H9 (cell line): ENCODE results near the gene EFTUD2. TPM values are rescaled to one million over a fixed set of nuclear protein-coding genes. Genes with fewer than 3 reads are reported as not detected.

Source experiments
- DNase-seq: peaks from one replicate; pipeline ENCODE4 v3.0.0-alpha.2; 2017
- H2AFZ ChIP-seq: one replicate; pipeline ENCODE4 v1.6.1; 2013; ENCODE audit warnings: mild to moderate bottlenecking, low read length, control low read depth, moderate library complexity
- H2AK5ac ChIP-seq: 2 replicates; pipeline ENCODE4 v1.6.1; 2013; ENCODE audit warnings: low read length, control low read depth, mixed read lengths; ENCODE audit not compliant: insufficient read length
- H2BK120ac ChIP-seq: one replicate; pipeline ENCODE4 v1.6.1; 2013; ENCODE audit warnings: low read depth, mild to moderate bottlenecking, low read length, control low read depth, inconsistent platforms; ENCODE audit not compliant: poor library complexity, severe bottlenecking
- H2BK12ac ChIP-seq: 2 replicates; pipeline ENCODE4 v1.6.1; 2013; ENCODE audit warnings: low read length, control low read depth, mixed read lengths, low read depth; ENCODE audit not compliant: insufficient read length
- H2BK15ac ChIP-seq: 2 replicates; pipeline ENCODE4 v1.6.1; 2013; ENCODE audit warnings: low read depth, low read length, control low read depth
- H2BK20ac ChIP-seq: one replicate; pipeline ENCODE4 v1.6.1; 2013; ENCODE audit warnings: low read depth, mild to moderate bottlenecking, low read length, control low read depth, inconsistent platforms; ENCODE audit not compliant: poor library complexity, severe bottlenecking
- H2BK5ac ChIP-seq: 2 replicates; pipeline ENCODE4 v1.6.1; 2013; ENCODE audit warnings: low read length, control low read depth, mixed read lengths; ENCODE audit not compliant: insufficient read length
- H3K14ac ChIP-seq: 2 replicates; pipeline ENCODE4 v1.6.1; 2013; ENCODE audit warnings: low read length, control low read depth; ENCODE audit not compliant: insufficient read depth
- H3K18ac ChIP-seq: 2 replicates; pipeline ENCODE4 v1.6.1; 2013; ENCODE audit warnings: low read depth, mild to moderate bottlenecking, mixed read lengths, low read length, control low read depth; ENCODE audit not compliant: insufficient read length
- H3K23ac ChIP-seq: 2 replicates; pipeline ENCODE4 v1.6.1; 2013; ENCODE audit warnings: low read length, control low read depth, mixed read lengths, low read depth; ENCODE audit not compliant: insufficient read length
- H3K23me2 ChIP-seq: 2 replicates; pipeline ENCODE4 v1.6.1; 2013; ENCODE audit warnings: low read depth, mild to moderate bottlenecking, mixed read lengths, low read length, control low read depth; ENCODE audit not compliant: insufficient read length, poor library complexity, severe bottlenecking
- H3K27ac ChIP-seq: 2 replicates; pipeline ENCODE4 v1.5.1; 2013; ENCODE audit warnings: low read length, control low read depth, mixed read lengths, low read depth; ENCODE audit not compliant: insufficient read length
- H3K27me3 ChIP-seq: 2 replicates; pipeline ENCODE4 v1.6.1; 2013; ENCODE audit warnings: low read length, control low read depth, inconsistent platforms; ENCODE audit not compliant: insufficient read depth
- H3K4ac ChIP-seq: 2 replicates; pipeline ENCODE4 v1.6.1; 2013; ENCODE audit warnings: low read depth, mild to moderate bottlenecking, control low read depth, inconsistent platforms, low read length, moderate library complexity
- H3K4me1 ChIP-seq: 2 replicates; pipeline ENCODE4 v1.6.1; 2013; ENCODE audit warnings: low read length, control low read depth, inconsistent platforms; ENCODE audit not compliant: insufficient read depth
- H3K4me2 ChIP-seq: 2 replicates; pipeline ENCODE4 v1.6.1; 2013; ENCODE audit warnings: low read length, control low read depth, mixed read lengths; ENCODE audit not compliant: insufficient read length, insufficient read depth
- H3K56ac ChIP-seq: 2 replicates; pipeline ENCODE4 v1.6.1; 2013; ENCODE audit warnings: low read depth, mild to moderate bottlenecking, mixed read lengths, low read length, control low read depth; ENCODE audit not compliant: insufficient read length
- H3K79me1 ChIP-seq: 2 replicates; pipeline ENCODE4 v1.6.1; 2013; ENCODE audit warnings: low read depth, mild to moderate bottlenecking, moderate library complexity, low read length, control low read depth, inconsistent platforms; ENCODE audit not compliant: insufficient read depth, poor library complexity, severe bottlenecking
- H3K79me2 ChIP-seq: 2 replicates; pipeline ENCODE4 v1.6.1; 2013; ENCODE audit warnings: low read length, control low read depth, inconsistent platforms; ENCODE audit not compliant: insufficient read depth
- H3K9ac ChIP-seq: 2 replicates; pipeline ENCODE4 v1.6.1; 2013; ENCODE audit warnings: low read length, control low read depth, mixed read lengths; ENCODE audit not compliant: insufficient read length; ENCODE audit errors: extremely low read depth
- H3K9me3 ChIP-seq: one replicate; pipeline ENCODE4 v1.6.1; 2013; ENCODE audit warnings: low read depth, low read length, inconsistent platforms; ENCODE audit not compliant: control insufficient read depth
- H3T11ph ChIP-seq: one replicate; pipeline ENCODE4 v1.6.1; 2013; ENCODE audit warnings: mild to moderate bottlenecking, low read length, control low read depth, inconsistent platforms
- H4K20me1 ChIP-seq: one replicate; pipeline ENCODE4 v1.6.1; 2013; ENCODE audit not compliant: control insufficient read depth, insufficient read length, insufficient read depth
- H4K5ac ChIP-seq: 2 replicates; pipeline ENCODE4 v1.6.1; 2013; ENCODE audit warnings: low read depth, mild to moderate bottlenecking, mixed read lengths, low read length, control low read depth; ENCODE audit not compliant: insufficient read length
- H4K8ac ChIP-seq: replicated peaks from 2 replicates; pipeline ENCODE4 v1.6.1; 2013; ENCODE audit warnings: low read length, control low read depth, mixed read lengths, low read depth; ENCODE audit not compliant: insufficient read length
- H4K91ac ChIP-seq: 2 replicates; pipeline ENCODE4 v1.6.1; 2013; ENCODE audit warnings: low read depth, mild to moderate bottlenecking, moderate library complexity, mixed read lengths, low read length, control low read depth; ENCODE audit not compliant: insufficient read length
- H3K27ac Mint-ChIP-seq, 3 experiments: 2 replicates in 2 of 3; 3 replicates in 1 of 3; pipeline ENCODE4 v1.8.0; 2020 to 2021; ENCODE audit warnings: mixed read lengths in 3 of 3, mild to moderate bottlenecking in 1 of 3, moderate library complexity in 1 of 3
- H3K27me3 Mint-ChIP-seq: 2 replicates; pipeline ENCODE4 v1.8.0; 2021; ENCODE audit warnings: low read depth, mild to moderate bottlenecking, moderate library complexity, mixed read lengths
- H3K36me3 Mint-ChIP-seq, 3 experiments: 2 replicates in 2 of 3; 3 replicates in 1 of 3; pipeline ENCODE4 v1.8.0; 2020 to 2021; ENCODE audit warnings: low read depth in 3 of 3, mixed read lengths in 3 of 3; ENCODE audit not compliant: insufficient read depth in 1 of 3
- H3K4me1 Mint-ChIP-seq, 2 experiments: 2 replicates each; pipeline ENCODE4 v1.8.0; 2020; ENCODE audit warnings: mixed read lengths in 2 of 2
- H3K4me3 Mint-ChIP-seq, 2 experiments: 2 replicates in 1 of 2; 3 replicates in 1 of 2; pipeline ENCODE4 v1.8.0; 2020 to 2021; ENCODE audit warnings: mild to moderate bottlenecking in 2 of 2, mixed read lengths in 2 of 2, moderate library complexity in 1 of 2
- H3K9me3 Mint-ChIP-seq, 2 experiments: 2 replicates in 1 of 2; 3 replicates in 1 of 2; pipeline ENCODE4 v1.8.0; 2020; ENCODE audit warnings: mild to moderate bottlenecking in 2 of 2, mixed read lengths in 2 of 2, moderate library complexity in 1 of 2
- CTCF ChIP-seq: fragments of 200-600 bp; sonication (generic); conservative IDR thresholded peaks from 3 replicates; pipeline ENCODE4 v1.8.0; 2021; ENCODE audit warnings: antibody characterized with exemption, mild to moderate bottlenecking
- WGBS: extraction: QIAGEN DNeasy Blood & Tissue Kit; methylation state at CpG from one replicate; pipeline ENCODE4 v1.1.7; 2013; ENCODE audit warnings: missing lambda C conversion rate, low lambda C conversion rate, mixed read lengths; ENCODE audit not compliant: insufficient read length; ENCODE audit errors: extremely low coverage; 5-methylcytosine and 5-hydroxymethylcytosine counted together
- total RNA-seq: library from RNA; stranded (reverse); gene quantifications from 2 replicates; pipeline ENCODE4 v1.2.1, GENCODE V29; 2021

The EFTUD2 gene
- total RNA-seq, 1 experiment from 2014 or later: 150 TPM

- no peak for TF ChIP-seq CTCF
- H2BK5ac ChIP-seq: no peak overlapping the region
- no CpG with 5 or more reads among the region's 5 CpGs for WGBS
- Mint-ChIP-seq H3K36me3 (peaks cover 27 to 83% (median 64%) of the 10 kb centered on the region in 3 experiments), H3K27me3 (no peaks in the 10 kb centered on the region), H3K27ac (no peak overlapping the region), H3K9me3 (no peaks in the 10 kb centered on the region), H3K4me3 (no peak overlapping the region), H3K4me1 (no peaks in the 10 kb centered on the region)
- no peaks in the 10 kb centered on the region for H3K4me1 ChIP-seq
- H3K23me2 ChIP-seq: no peaks in the 10 kb centered on the region
- H4K91ac ChIP-seq: no peak overlapping the region
- no peak overlapping the region for H3K23ac ChIP-seq
- no peak overlapping the region for H2AK5ac ChIP-seq
- H3K4ac ChIP-seq: no peak overlapping the region
- H3K27me3 ChIP-seq: no peaks in the 10 kb centered on the region
- no peak overlapping the region for H3K56ac ChIP-seq
- no peak overlapping the region for H4K8ac ChIP-seq
- no peaks in the 10 kb centered on the region for H3K79me2 ChIP-seq
- H3K79me1 ChIP-seq: no peaks in the 10 kb centered on the region
- no peak overlapping the region for H3T11ph ChIP-seq
- no peak overlapping the region for H3K18ac ChIP-seq
- H2AFZ ChIP-seq: no peak overlapping the region
- no peak overlapping the region for H3K4me2 ChIP-seq
- H2BK15ac ChIP-seq: no peak overlapping the region
- H3K9ac ChIP-seq: no peak overlapping the region
- no peak for DNase-seq
- no peak overlapping the region for H2BK20ac ChIP-seq
- no peaks in the 10 kb centered on the region for H4K20me1 ChIP-seq
- H4K5ac ChIP-seq: no peak overlapping the region
- no peak overlapping the region for H2BK12ac ChIP-seq
- H3K9me3 ChIP-seq: no peaks in the 10 kb centered on the region
- no peak overlapping the region for H2BK120ac ChIP-seq
- H3K14ac ChIP-seq: no peak overlapping the region
- H3K27ac ChIP-seq: no peak overlapping the region
Observed at GRCh38 chr17:44877121-44877520, 22.1 kb downstream of the EFTUD2 start.
